ENCODE results near the gene PCDHGA5.
"Not testable (repeated sequence)": the region's sequence is repeated elsewhere in the genome, so short reads cannot be mapped to it uniquely, and the experiment has no call there.

The PCDHGA5 gene

DNA sequence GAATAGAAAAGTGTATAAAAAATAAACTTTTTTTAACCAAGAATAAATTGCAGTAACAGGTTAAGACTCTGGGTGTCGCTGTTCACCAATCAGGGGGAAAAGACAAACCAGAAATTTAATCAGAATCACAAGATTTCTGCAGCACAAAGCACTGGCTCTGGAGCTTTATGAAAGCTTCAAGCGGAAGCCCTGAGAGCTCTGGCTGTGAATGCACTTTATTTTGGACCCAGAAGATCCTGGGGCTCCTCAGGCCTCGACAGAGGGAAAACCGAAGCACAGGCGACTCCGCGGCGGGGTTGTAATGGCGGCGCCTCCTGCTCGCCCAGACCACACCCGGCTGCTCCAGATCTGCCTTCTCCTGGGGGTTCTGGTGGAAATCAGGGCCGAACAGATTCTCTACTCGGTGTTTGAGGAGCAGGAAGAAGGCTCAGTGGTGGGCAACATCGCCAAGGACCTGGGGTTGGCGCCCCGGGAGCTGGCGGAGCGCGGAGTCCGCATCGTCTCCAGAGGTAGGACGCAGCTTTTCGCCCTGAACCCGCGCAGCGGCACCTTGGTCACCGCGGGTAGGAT lies 9.0 kb upstream of the PCDHGA5 start, which contains the start of gene PCDHGA4:
TSS of gene PCDHGA4 (plus strand) at position 122 of the 570 bp plus-strand sequence. CDS start at position 209, 87 bp downstream.
- no peak for DNase-seq

DNA sequence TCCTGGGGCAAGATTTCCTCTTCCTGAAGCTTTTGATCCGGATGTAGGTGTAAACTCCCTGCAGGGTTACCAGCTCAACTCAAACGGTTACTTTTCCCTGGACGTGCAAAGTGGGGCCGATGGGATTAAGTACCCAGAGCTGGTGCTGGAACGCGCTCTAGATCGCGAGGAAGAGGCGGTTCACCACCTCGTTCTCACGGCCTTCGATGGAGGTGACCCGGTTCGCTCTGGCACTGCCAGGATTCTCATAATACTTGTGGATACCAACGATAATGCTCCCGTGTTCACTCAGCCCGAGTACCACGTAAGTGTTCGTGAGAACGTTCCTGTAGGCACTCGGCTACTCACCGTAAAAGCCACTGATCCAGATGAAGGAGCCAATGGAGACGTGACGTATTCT lies 8.3 kb upstream of the PCDHGA5 start:
- no peak for DNase-seq

DNA sequence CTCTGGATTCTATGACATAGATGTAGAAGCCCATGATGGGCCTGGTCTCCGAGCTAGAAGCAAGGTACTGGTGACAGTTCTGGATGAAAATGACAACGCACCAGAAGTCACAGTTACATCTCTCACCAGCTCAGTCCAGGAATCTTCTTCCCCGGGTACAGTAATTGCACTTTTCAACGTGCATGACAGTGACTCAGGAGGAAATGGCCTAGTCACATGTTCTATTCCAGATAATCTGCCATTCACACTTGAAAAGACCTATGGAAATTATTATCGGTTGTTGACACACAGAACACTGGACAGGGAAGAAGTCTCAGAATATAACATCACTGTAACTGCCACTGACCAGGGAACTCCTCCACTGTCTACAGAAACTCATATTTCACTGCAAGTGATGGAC lies 7.8 kb upstream of the PCDHGA5 start:
- DNase-seq: no peak

DNA sequence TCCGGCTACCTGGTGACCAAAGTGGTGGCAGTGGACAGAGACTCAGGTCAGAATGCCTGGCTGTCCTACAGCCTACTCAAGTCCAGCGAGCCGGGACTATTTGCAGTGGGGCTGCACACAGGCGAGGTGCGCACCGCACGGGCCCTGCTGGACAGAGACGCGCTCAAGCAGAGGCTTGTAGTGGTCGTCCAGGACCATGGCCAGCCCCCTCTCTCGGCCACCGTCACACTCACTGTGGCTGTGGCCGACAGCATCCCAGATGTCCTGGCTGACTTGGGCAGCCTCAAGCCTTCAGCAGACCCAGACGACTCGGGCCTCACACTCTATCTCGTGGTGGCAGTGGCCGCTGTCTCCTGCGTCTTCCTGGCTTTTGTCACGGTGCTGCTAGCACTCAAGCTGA lies 7.0 kb upstream of the PCDHGA5 start:
- DNase-seq: no peak

DNA sequence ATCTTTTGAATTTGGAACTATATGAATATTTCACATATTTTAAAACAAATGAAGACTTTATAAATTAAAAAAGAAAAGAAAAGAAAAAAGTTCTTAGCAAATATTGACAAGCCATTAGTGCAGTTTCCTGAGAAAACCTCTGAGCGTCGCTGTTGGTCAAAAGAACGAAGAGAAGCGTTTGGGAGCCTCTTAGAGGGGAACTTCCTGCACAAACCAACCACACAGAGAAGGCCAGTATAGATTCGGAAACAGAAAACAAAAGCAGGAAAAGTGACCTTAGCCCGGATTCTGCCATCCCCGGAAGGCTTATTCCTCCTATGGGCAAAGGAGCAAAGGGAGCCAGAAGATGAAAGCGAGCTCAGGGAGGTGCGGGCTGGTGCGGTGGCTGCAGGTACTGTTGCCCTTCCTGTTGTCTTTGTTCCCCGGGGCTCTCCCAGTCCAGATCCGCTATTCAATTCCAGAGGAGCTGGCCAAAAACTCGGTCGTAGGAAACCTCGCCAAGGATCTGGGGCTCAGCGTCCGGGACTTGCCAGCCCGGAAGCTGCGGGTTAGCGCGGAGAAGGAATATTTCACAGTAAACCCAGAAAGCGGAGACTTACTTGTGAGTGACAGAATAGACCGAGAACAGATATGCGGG lies 4.1 kb upstream of the PCDHGA5 start, which contains the start of gene PCDHGB2:
TSS of gene PCDHGB2 (plus strand) at position 205 of the 637 bp plus-strand sequence. CDS start at position 347, 142 bp downstream.
- no peak for DNase-seq

DNA sequence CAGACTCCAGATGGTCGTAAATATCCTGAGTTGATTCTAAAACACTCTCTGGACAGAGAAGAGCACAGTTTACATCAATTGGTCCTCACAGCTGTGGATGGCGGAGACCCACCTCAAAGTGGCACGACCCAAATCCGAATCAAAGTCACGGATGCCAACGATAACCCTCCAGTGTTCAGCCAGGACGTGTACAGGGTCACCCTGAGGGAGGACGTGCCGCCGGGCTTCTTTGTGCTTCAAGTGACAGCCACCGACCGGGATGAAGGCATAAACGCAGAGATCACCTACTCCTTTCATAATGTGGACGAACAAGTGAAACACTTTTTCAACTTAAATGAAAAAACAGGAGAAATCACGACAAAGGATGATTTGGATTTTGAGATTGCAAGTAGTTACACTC lies 3.3 kb upstream of the PCDHGA5 start:
- DNase-seq: no peak

DNA sequence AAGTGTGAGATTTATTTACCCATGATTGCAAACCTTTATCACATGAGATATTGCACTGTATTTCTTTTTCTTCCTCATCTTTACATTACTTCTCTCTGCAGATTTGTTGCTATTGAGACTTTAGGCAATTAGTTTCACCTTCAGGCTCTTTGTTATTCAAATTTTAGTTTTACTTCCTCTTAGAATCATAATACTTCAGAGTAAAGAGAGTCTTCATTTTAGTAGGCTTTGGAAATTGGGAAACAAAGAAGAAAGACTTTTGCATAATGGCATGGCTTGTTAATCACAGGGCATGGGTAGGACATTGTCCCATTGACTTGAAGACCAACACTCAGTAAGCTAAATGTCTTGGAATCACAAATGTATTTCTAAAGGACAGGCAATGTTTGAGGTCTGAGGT lies 1.2 kb upstream of the PCDHGA5 start:
- DNase-seq: no peak

DNA sequence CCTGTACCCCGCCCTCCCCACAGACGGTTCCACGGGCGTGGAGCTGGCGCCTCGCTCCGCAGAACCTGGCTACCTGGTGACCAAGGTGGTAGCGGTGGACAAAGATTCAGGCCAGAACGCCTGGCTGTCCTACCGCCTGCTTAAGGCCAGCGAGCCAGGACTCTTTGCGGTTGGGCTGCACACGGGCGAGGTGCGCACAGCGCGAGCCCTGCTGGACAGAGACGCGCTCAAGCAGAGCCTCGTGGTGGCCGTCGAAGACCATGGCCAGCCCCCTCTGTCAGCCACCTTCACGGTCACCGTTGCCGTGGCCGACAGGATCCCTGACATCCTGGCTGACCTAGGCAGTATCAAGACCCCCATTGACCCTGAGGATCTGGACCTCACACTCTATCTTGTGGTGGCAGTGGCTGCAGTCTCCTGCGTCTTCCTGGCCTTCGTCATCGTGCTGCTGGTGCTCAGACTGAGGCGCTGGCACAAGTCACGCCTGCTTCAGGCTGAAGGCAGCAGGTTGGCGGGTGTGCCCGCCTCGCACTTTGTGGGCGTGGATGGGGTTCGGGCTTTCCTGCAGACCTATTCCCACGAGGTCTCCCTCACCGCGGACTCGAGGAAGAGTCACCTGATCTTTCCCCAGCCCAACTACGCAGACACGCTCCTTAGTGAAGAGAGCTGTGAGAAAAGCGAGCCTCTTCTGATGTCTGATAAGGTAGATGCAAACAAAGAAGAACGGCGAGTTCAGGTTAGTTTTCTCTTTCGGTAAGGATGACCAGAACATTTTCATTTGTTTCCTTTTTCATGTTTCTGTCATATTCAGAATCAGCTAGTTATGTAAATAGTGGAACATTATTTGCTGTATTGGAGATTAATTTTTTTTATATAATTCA lies 2.3 kb downstream of the PCDHGA5 start:
- DNase-seq: no peak

DNA sequence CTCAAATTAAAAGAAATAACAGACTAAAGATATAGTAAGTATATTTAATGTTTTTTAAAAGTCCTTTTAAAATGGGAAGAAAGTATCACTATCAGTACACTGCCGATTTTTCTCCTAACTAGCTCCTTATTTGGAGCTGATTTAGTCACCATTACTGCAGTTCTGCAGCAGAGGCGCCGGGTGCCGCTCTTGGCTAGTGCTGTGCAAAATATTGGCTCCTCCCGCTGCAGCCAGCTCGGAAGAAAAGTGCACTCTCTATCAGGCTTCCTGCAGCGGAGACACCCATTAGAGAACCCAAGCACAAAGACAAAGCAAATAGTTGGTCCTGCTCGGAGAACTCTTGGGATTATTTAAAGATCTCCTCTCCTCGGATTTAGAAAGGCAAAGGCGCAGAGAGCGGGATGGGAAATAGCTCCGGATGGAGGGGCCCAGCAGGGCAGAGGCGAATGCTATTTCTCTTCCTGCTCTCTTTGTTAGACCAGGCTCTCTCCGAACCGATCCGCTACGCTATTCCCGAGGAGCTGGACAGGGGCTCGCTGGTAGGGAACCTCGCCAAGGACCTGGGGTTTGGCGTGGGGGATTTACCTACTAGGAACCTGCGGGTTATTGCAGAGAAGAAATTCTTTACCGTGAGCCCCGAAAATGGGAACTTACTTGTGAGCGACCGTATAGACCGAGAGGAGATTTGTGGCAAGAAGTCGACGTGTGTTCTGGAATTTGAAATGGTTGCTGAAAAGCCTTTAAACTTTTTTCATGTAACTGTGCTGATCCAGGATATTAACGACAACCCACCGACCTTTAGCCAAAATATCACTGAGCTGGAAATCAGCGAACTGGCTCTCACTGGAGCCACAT lies 6.3 kb downstream of the PCDHGA5 start, which contains the start of gene PCDHGB3:
TSS of gene PCDHGB3 (plus strand) at position 249 of the 855 bp plus-strand sequence. CDS start at position 402, 153 bp downstream.
- peak in 1 of 4 experiments; percentile 7 for DNase-seq

DNA sequence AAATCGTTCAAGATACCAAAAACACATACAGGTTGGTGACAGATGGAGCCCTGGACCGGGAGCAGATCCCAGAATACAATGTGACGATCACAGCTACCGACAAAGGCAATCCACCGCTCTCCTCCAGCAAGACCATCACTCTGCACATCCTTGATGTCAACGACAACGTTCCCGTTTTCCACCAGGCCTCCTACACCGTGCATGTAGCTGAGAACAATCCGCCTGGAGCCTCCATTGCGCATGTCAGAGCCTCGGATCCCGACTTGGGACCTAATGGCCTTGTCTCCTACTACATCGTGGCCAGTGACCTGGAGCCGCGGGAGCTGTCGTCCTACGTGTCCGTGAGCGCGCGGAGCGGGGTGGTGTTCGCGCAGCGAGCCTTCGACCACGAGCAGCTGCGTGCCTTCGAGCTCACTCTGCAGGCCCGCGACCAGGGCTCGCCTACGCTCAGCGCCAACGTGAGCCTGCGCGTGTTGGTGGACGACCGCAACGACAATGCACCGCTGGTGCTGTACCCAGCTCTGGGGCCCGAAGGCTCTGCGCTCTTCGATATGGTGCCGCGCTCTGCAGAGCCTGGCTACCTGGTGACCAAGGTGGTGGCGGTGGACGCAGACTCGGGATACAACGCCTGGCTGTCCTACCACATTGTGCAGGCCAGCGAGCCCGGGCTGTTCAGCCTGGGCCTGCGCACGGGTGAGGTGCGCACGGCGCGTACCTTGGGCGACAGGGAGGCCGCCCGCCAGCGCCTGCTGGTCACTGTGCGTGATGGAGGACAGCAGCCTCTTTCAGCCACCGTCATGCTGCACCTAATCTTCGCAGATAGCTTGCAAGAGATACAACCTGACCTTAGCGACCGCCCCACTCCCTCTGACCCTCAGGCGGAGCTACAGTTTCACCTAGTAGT lies 7.9 kb downstream of the PCDHGA5 start:
- DNase-seq: no peak

DNA sequence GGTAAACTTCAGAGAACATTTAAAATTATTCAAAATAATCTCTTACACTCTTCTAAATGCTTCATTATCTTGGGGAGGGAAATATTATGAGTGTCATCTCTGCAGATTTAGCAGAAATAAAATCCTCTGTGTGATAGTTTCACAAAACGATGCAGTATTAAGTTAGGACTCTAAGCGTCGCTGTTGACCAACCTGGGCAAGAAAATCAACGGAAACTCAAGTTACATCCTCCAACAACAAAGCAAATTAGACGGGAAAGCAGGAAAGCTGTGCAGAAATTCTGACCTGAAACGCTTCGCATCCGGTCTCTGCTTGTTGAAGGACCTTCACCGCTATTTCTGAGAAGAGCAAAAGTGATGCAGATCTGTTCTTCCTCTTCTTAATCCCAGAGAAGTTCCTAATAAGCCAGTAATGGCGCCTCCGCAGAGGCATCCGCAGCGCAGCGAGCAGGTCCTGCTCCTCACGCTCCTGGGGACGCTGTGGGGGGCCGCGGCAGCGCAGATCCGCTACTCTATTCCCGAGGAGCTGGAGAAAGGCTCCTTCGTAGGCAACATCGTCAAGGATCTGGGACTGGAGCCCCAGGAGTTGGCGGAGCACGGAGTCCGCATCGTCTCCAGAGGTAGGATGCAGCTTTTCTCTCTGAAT lies 9.8 kb downstream of the PCDHGA5 start, which contains the start of gene PCDHGA6:
TSS of gene PCDHGA6 (plus strand) at position 219 of the 645 bp plus-strand sequence. CDS start at position 412, 193 bp downstream.
- DNase-seq: no peak

DNA sequence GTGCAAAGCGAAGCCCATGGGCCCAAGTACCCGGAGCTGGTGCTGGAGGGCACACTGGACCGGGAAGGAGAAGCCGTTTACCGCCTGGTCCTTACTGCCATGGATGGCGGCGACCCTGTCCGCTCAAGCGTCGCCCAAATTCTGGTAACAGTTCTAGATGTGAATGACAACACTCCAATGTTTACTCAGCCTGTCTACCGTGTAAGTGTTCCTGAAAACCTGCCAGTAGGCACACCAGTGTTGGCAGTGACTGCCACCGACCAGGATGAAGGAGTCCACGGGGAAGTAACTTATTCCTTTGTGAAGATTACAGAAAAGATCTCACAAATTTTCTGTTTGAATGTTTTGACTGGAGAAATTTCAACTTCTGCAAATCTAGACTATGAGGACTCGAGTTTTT lies 10.7 kb downstream of the PCDHGA5 start:
- DNase-seq: no peak

DNA sequence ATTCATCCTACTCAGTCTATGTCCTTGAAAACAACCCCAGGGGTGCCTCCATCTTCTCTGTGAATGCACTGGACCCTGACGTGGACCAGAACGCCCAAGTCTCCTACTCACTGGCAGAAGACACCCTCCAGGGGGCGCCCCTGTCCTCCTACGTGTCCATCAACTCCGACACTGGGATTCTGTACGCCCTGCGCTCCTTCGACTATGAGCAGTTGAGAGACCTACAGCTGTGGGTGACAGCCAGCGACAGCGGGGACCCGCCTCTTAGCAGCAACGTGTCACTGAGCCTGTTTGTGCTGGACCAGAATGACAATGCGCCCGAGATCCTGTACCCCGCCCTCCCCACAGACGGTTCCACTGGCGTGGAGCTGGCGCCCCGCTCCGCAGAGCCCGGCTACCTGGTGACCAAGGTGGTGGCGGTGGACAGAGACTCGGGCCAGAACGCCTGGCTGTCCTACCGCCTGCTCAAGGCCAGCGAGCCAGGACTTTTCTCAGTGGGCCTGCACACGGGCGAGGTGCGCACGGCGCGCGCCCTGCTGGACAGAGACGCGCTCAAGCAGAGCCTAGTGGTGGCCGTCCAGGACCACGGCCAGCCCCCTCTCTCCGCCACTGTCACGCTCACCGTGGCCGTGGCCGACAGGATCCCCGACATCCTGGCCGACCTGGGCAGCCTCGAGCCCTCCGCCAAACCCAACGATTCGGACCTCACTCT lies 11.6 kb downstream of the PCDHGA5 start:
- not testable (repeated sequence) for DNase-seq

DNA sequence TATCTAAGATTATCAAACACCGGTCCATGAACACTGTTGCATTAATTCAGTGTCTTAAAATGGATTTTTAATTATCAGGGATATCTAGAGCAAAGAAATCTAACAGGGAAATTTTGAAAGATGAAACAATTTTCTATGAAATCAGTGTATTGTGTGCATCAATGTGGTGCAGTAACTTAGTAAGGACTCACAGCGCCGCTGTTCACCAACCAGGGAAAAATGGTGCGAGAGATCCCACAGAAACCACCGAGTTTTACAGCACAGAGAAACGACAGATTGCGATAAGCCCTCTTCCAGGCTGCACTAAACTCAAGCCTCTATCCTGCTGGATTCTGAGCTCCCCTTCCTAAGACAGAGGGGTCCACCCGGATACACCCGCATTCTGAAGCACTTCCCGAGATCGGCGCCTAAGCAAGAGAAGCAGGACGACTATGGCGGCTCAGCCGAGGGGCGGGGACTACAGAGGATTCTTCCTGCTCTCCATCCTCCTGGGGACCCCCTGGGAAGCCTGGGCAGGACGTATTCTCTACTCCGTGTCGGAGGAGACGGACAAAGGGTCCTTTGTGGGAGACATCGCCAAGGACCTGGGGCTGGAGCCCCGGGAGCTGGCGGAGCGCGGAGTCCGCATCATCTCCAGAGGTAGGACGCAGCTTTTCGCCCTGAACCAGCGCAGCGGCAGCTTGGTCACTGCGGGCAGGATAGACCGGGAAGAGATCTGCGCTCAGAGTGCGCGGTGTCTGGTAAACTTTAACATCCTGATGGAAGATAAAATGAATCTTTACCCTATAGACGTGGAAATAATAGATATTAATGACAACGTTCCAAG lies 18.7 kb downstream of the PCDHGA5 start, which contains the start of gene PCDHGA7:
TSS of gene PCDHGA7 (plus strand) at position 274 of the 826 bp plus-strand sequence. CDS start at position 432, 158 bp downstream.
- DNase-seq: no peak

DNA sequence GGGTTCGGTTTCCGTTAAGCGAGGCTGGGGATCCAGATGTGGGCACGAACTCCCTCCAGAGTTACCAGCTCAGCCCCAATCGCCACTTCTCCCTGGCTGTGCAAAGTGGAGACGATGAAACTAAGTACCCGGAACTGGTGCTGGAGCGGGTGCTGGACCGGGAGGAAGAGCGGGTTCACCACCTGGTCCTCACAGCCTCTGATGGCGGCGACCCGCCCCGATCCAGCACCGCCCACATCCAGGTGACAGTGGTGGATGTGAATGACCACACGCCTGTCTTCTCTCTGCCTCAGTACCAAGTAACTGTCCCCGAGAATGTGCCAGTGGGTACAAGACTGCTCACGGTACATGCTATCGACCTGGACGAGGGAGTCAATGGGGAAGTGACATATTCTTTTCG lies 19.4 kb downstream of the PCDHGA5 start:
- no peak for DNase-seq

DNA sequence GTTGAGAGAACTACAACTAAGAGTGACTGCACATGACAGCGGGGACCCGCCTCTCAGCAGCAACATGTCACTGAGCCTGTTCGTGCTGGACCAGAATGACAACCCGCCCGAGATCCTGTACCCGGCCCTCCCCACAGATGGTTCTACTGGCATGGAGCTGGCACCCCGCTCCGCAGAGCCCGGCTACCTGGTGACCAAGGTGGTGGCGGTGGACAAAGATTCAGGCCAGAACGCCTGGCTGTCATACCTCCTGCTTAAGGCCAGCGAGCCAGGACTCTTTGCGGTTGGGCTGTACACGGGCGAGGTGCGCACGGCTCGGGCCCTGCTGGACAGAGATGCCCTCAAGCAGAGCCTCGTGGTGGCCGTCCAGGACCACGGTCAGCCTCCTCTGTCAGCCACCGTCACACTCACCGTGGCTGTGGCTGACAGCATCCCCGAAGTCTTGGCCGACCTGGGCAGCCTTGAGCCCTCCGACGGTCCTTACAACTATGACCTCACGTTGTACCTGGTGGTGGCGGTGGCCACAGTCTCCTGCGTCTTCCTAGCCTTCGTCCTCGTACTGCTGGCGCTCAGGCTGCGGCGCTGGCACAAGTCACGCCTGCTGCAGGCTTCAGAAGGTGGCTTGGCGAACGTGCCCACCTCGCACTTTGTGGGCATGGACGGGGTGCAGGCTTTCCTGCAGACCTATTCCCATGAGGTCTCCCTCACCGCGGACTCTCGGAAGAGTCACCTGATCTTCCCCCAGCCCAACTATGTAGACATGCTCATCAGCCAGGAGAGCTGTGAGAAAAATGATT lies 20.7 kb downstream of the PCDHGA5 start:
- DNase-seq: no peak

DNA sequence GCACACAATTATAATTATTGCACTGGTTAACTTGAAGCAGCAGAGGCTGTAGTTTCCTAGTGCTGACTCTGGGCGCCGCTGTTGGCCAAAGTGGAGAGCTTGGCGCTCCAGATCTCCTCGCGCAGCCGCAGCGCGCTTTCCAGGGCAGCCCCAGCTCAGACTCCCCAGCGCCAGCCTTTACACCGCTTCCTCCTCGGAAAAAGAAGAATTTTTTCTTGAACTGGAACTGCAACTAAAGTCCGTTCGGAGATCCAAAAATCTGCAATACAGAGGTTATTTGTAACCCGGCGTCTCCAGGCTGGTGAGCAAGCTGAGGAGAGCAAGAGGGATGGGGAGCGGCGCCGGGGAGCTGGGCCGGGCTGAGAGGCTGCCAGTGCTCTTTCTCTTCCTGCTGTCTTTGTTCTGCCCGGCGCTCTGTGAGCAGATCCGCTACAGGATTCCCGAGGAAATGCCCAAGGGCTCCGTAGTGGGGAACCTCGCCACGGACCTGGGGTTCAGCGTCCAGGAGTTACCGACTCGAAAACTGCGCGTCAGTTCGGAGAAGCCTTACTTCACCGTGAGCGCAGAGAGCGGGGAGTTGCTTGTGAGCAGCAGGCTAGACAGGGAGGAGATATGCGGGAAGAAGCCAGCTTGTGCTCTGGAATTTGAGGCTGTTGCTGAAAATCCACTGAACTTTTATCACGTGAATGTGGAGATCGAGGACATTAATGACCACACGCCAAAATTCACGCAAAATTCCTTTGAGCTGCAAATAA lies 23.8 kb downstream of the PCDHGA5 start, which contains the start of gene PCDHGB4:
TSS of gene PCDHGB4 (plus strand) at position 142 of the 755 bp plus-strand sequence. CDS start at position 329, 187 bp downstream.
- not testable (repeated sequence) for DNase-seq

Data from activated naive CD4-positive, alpha-beta T cell (primary cell).